ENCODE measurements around the gene CWC27.

GRCh38 chr5:64925123-64925522 is 156.4 kb downstream of the CWC27 start:
- TF ChIP-seq CTCF (IDR thresholded peaks at IDR 0.05; ENCODE audit: borderline replicate concordance, extremely low read depth, low read length, poor library complexity, severe bottlenecking) (no peak), EZH2 (IDR thresholded peaks at IDR 0.05; ENCODE audit: borderline replicate concordance, low read depth, low read length, severe bottlenecking) (no peak)

Measured in DND-41 (cell line).